ENCODE results near the gene NUBP1. TPM values are rescaled to one million over a fixed set of nuclear protein-coding genes. Genes with fewer than 3 reads are reported as not detected.

The NUBP1 gene
- 17.8 and 20.1 TPM in 2 replicates for total RNA-seq (ENCODE audit: low replicate concordance)

DNA sequence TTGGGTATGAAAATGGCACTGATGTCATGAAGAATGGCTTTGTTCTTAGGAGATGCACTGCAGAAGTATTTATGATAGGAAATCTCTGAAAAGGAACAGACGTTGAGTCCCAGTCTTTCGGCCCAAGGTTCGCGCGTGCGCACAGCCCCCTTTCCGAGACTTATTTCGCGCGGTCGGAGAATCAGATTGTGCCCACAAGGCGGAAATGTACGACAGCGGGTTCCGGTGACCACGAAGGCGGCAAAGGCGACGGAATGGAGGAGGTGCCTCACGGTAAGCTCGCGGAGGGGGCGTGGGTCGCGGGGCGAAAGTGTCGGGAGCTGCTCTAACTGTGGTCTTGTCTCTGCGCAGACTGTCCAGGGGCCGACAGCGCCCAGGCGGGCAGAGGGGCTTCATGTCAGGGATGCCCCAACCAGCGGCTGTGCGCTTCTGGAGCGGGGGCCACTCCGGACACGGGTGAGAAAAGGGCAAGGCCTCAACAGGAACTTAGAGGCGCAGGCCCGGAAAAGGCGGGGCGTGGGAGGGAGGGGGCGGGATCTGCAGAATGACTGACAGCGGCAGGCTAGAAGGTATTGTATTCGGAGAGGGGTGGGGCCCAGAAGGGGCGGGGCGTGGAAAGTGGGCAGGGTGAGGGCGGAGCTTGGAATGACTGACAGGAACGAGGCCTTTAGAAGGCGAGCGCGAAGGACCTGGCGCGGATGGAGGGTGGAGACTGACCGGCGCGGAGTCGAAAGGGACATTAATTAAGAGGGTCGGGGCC is at the start of gene NUBP1:
NUBP1 (plus strand) TSS at position 233 of the 760 bp plus-strand sequence; CDS start at position 255, 22 bp downstream.

DNA sequence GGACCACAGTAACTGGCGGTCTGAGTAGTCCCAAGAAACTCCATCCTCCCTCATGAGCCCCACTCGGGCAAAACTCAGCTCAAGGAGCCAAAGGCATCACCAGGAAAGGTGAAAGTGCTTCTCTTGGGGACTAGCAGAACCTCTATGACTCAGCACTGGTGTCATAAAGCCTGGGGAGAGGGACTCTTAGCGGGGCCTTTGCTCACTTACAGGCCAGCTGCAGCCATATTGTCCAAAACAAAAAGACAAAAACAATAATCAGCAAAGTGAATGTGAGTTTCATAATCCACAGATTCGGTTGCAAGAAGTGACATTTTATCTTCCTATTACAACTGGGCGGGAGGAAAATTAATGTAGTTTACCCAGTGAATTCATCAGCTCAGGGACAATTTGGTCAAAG is 48.8 kb upstream of the NUBP1 start, which contains the start of gene TEKT5:
TEKT5 (minus strand) TSS at position 101 of the 400 bp plus-strand sequence; CDS start at position 44, 57 bp downstream.

DNA sequence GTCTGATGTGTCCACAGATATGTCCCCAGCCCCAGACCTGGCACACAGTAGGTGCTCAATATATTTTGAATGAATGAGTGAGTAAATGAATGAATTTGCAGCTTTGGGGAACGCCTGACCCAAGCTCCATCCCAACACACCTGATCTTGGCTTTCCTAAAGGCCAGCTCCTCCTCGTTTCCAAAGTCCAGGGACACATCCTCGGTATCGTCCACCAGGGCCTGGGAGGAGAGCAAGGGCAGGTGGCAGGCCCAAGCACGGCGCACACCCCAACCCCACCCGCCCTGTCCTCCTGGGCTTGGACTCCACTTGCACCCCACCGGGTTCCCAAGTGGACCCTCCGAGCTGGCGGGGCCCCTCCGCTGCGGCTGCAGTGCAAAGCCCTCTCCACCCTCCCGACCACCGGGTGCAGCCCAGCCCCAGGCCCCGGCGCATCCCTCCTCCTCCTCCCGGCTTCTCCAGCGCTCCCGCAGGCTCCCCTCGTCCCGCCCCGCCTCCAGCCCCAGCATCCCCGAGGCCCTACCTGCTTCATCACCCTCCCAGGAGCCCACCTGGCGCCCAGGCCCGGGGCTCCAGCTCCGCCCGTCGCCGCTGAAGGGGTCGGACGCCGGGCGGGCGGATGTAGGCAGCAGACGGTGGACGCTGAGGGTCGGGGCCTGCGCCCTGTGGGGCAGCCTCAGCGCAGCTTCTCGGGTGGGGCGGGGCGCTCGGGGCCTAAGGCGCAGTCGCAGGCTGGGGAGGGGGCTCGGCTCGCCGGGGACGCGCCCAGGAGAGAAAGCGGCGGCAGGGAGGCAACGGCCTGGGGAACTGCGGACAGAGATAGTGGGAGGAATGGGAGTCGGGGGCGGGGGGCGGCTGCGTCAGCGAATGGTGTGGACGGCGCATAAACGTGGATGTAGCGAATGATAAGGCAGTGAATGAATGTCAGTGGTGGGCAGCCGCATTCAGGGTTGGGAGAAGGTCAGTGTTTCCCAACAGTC is 74.6 kb downstream of the NUBP1 start, which contains the start of gene TVP23A:
TVP23A (minus strand) TSS at position 832 of the 979 bp plus-strand sequence; CDS start at position 531, 301 bp downstream.

Other genes with a start within 250 kb of the NUBP1 start
- gene EMP2, start 163.2 kb upstream of the NUBP1 start, total RNA-seq (ENCODE audit: low replicate concordance): 10.9 and 11.6 TPM in 2 replicates
- not detected in 2 replicates for gene TEKT5, start 48.9 kb upstream of the NUBP1 start, total RNA-seq (ENCODE audit: low replicate concordance)
- not detected in 2 replicates for gene TVP23A, start 75.0 kb downstream of the NUBP1 start, total RNA-seq (ENCODE audit: low replicate concordance)
- 0.08 and 0.12 TPM in 2 replicates for gene CIITA, start 133.4 kb downstream of the NUBP1 start, total RNA-seq (ENCODE audit: low replicate concordance)
- 43.2 and 79.0 TPM in 2 replicates for gene DEXI, start 198.6 kb downstream of the NUBP1 start, total RNA-seq (ENCODE audit: low replicate concordance)
- gene CLEC16A, start 200.7 kb downstream of the NUBP1 start, total RNA-seq (ENCODE audit: low replicate concordance): 15.9 and 33.8 TPM in 2 replicates